Progenitor cell of endocrine pancreas (in vitro differentiated cells): ENCODE measurements around the gene CBR3. TPM values are rescaled to one million over a fixed set of nuclear protein-coding genes. Genes with fewer than 3 reads are reported as not detected.
"Not testable (repeated sequence)": the region's sequence is repeated elsewhere in the genome, so short reads cannot be mapped to it uniquely, and the experiment has no call there.

ENCODE experiments used
- DNase-seq: peaks from one replicate; pipeline ENCODE4 v3.0.0; 2021; ENCODE audit warnings: low spot score; ENCODE audit not compliant: unreplicated experiment
- H3K27ac Mint-ChIP-seq: 2 replicates; pipeline ENCODE4 v1.8.0; 2021; ENCODE audit warnings: mild to moderate bottlenecking, moderate library complexity, mixed read lengths
- H3K27me3 Mint-ChIP-seq: 2 replicates; pipeline ENCODE4 v1.8.0; 2021; ENCODE audit warnings: mixed read lengths
- H3K36me3 Mint-ChIP-seq: 2 replicates; pipeline ENCODE4 v1.8.0; 2022; ENCODE audit warnings: mixed read lengths; ENCODE audit not compliant: insufficient read depth
- H3K4me1 Mint-ChIP-seq: 2 replicates; pipeline ENCODE4 v1.8.0; 2021; ENCODE audit warnings: low read depth, mixed read lengths
- H3K4me3 Mint-ChIP-seq: 2 replicates; pipeline ENCODE4 v1.8.0; 2021; ENCODE audit warnings: low read depth, mild to moderate bottlenecking, moderate library complexity, mixed read lengths
- H3K9me3 Mint-ChIP-seq: 2 replicates; pipeline ENCODE4 v1.8.0; 2021; ENCODE audit warnings: low read depth, mixed read lengths
- CTCF ChIP-seq: fragments of 200-600 bp; sonication (generic); IDR thresholded peaks from one replicate; pipeline ENCODE4 v1.5.0; 2021; ENCODE audit warnings: antibody characterized with exemption, mild to moderate bottlenecking; ENCODE audit not compliant: unreplicated experiment
- total RNA-seq: library from RNA; stranded (reverse); gene quantifications from 2 replicates; pipeline ENCODE4 v1.2.1, GENCODE V29; 2021

Gene CBR3
- total RNA-seq, 1 donor from 2014 or later, result not detected

DNA sequence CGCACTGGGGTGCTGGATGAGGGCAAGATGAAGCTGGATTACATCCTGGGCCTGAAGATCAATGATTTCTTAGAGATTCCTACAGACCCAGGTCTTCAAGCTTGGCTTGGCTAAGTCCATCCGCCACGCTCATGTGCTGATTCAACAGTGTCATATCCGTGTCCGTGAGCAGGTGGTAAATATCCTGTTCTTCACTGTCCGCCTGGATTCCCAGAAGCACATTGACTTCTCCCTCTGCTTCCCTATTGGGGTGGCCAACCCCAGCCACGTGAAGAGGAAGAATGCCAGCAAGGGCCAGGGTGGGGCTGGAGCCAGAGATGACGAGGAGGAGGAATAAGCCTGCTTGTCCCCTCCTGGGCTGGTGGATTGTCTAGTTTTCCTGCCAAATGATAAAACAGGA, 2.2 kb upstream of the CBR3 start:
- Mint-ChIP-seq H3K9me3 (no peaks in the 10 kb centered on the region), H3K27ac (no peak overlapping the region), H3K36me3 (no peaks in the 10 kb centered on the region), H3K4me3 (no peak overlapping the region), H3K4me1 (peaks cover 14% of the 10 kb centered on the region), H3K27me3 (peaks cover 67% of the 10 kb centered on the region)
- no peak for TF ChIP-seq CTCF
- DNase-seq, result no peak

DNA sequence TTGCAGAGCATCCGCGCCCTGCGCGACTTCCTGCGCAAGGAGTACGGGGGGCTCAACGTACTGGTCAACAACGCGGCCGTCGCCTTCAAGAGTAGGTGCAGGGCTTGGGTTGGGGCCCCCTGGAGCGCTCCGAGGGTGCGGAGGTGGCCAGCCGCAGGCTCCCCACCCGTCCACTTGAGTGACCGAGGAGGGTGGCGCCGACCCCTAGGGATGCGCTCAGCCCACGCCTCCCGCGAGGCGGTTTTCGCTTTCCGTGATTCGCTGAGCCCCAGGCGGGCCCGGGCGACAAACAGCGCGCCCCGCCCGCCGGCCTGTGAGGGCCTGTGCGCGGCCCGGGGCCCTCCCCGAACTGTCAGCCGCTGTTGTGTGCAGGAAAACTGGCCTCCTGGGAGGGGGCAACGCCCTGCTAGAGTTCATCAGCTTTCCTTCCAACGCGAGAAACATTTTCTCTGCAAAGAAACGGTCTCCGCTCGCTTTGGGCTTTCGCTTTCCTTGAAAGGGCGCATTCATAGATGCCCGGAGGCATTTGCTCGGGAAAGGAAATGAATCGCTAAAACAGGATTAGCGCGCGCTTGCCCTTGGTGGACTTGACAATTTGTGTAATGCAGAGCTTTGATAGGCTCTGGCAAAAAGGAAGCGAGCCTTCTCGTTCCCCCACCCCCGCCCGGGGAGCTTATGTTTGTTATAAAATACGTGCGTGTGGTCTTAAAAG, 668 bp downstream of the CBR3 start:
- H3K4me1 Mint-ChIP-seq, result peaks cover 12% of the 10 kb centered on the region
- H3K27me3 Mint-ChIP-seq, result peaks cover 62% of the 10 kb centered on the region
- peak overlapping the region; percentile 37 for H3K27ac Mint-ChIP-seq
- H3K9me3 Mint-ChIP-seq, result no peaks in the 10 kb centered on the region
- no peak for DNase-seq
- H3K4me3 Mint-ChIP-seq, result peak overlapping the region; percentile 67
- H3K36me3 Mint-ChIP-seq, result no peaks in the 10 kb centered on the region
- no peak for TF ChIP-seq CTCF

DNA sequence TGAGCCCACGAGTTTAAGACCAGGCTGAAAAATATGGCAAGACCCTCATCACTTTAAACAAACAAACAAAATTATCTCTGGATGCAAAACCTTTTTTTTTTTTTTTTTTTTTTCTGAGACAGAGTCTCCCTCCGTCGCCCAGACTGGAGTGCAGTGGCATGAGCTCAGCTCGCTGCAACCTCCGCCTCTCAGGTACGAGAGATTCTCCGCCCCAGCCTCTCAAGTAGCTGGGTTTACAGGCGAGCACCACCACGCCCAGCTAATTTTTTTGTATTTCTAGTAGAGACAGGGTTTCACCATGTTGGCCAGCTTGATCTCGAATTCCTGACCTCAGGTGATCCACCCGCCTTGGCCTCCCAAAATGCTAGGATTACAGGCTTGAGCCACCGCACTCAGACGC, 4.9 kb downstream of the CBR3 start:
- not testable (repeated sequence) for H3K4me1 Mint-ChIP-seq, H3K4me3 Mint-ChIP-seq, H3K27ac Mint-ChIP-seq, H3K36me3 Mint-ChIP-seq, H3K9me3 Mint-ChIP-seq, DNase-seq
- peaks cover 35% of the 10 kb centered on the region for H3K27me3 Mint-ChIP-seq

DNA sequence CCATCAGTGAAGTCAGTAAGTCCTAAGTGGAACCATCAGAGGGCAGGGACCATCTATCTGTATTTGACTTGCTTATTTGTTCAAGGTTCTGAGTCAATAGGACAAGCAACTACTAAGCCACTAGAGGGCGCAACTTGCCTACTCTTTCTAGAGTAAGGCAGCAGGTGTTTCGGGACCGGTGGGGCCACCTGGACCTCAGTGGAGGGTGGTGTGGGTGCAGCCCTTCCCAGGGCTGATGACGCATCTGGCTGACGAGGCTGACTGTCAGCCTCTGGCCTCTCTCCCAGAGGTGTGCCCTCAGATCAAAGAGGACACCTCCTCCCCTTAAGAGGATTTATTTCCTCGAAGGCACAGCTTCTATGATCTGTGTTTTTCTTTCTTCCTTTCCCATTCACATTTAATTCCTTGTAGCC, 6.6 kb downstream of the CBR3 start:
- Mint-ChIP-seq H3K4me3 (no peak overlapping the region), H3K9me3 (no peaks in the 10 kb centered on the region)

DNA sequence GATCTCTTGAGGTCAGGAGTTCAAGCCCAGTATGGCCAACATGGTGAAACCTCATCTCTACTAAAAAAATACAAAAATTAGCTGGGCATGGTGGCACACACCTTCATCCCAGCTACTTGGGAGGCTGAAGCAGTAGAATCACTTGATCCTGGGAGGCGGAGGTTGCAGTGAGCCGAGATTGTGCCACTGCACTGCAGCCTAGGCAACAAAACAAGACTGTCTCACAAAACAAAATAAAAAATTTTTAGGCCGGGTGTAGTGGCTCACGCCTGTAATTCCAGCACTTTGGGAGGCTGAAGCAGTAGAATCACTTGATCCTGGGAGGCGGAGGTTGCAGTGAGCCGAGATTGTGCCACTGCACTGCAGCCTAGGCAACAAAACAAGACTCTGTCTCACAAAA, 9.4 kb downstream of the CBR3 start:
- H3K9me3 Mint-ChIP-seq, H3K4me3 Mint-ChIP-seq: not testable (repeated sequence)

More for the DNA sequence above, 6.6 kb downstream of the CBR3 start:
- peak overlapping the region; percentile 62 for H3K27ac Mint-ChIP-seq
- peaks cover 5% of the 10 kb centered on the region for H3K36me3 Mint-ChIP-seq
- peaks cover 24% of the 10 kb centered on the region for H3K27me3 Mint-ChIP-seq
- peaks cover 5% of the 10 kb centered on the region for H3K4me1 Mint-ChIP-seq
- peak; percentile 94 for TF ChIP-seq CTCF
- DNase-seq, result peak; percentile 83

DNA sequence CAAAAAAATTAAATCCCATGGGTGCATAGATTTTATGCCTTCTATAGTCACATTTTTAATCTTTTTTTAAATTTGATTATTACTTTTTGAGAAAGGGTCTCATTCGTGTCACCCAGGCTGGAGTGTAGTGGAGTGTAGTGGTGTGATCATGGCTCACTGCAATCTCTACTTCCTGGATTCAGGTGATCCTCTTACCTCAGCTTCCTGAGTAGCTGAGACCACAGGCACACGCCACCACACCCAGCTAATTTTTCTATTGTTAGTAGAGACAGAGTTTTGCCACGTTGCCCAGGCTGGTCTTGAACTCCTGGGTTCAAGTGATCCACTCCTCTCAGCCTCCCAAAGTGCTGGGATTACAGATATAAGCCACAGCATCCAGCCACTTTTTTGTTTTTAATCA, 10.4 kb downstream of the CBR3 start:
- H3K27ac Mint-ChIP-seq, result no peak overlapping the region

More for the DNA sequence above, 9.4 kb downstream of the CBR3 start:
- not testable (repeated sequence) for H3K4me1 Mint-ChIP-seq, H3K27ac Mint-ChIP-seq, H3K27me3 Mint-ChIP-seq, DNase-seq, H3K36me3 Mint-ChIP-seq

More for the DNA sequence above, 10.4 kb downstream of the CBR3 start:
- no peak for TF ChIP-seq CTCF
- no peaks in the 10 kb centered on the region for H3K9me3 Mint-ChIP-seq
- peaks cover 3% of the 10 kb centered on the region for H3K27me3 Mint-ChIP-seq
- H3K4me1 Mint-ChIP-seq, result peaks cover 5% of the 10 kb centered on the region
- no peak for DNase-seq
- H3K36me3 Mint-ChIP-seq, result peaks cover 5% of the 10 kb centered on the region
- H3K4me3 Mint-ChIP-seq, result no peak overlapping the region
